Measurements from ENCODE around the gene ZNF774.

- TF ChIP-seq POLR2AphosphoS5 (IDR thresholded peaks at IDR 0.05; ENCODE audit: low read depth, low read length) (no peak), POLR2A (IDR thresholded peaks at IDR 0.05; ENCODE audit: low read depth, low read length) (no peak)
Measured at GRCh38 chr15:90320062-90320884, 31.8 kb upstream of the ZNF774 start.

All from GM12891 (cell line).